Adrenal gland (tissue), 5 donors: Measurements from ENCODE around the gene DXO.

Experiments
- POLR2A ChIP-seq, 2 donors: fragments of 450-650 bp; IDR thresholded peaks; one replicate each; pipeline ENCODE4 v1.6.1; 2017; ENCODE audit warnings: antibody characterized with exemption in 2 of 2, mild to moderate bottlenecking in 2 of 2, moderate library complexity in 1 of 2
- TF ChIP-seq, protein P1 (sequence below), 6 experiments: fragments of 450-650 bp in 4 of 6; fragments of 200-600 bp in 2 of 6; sonication (generic) in 1 of 6; IDR thresholded peaks; 1 replicate in 5 of 6; 2 replicates in 1 of 6; pipeline versions ENCODE4 v1.5.1 to v1.8.0; 2016 to 2021; ENCODE audit warnings: antibody characterized with exemption in 6 of 6, mild to moderate bottlenecking in 2 of 6, moderate library complexity in 1 of 6
- donor health status: DM: no; HTN: no; CAD: no.

DNA sequence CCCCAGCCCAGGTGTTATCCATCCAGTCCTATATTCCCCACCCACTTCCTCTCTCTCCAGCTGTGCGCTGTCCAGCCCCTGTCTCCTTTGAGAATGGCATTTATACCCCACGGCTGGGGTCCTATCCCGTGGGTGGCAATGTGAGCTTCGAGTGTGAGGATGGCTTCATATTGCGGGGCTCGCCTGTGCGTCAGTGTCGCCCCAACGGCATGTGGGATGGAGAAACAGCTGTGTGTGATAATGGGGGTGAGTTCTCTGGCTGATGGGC, 43.3 kb downstream of the DXO start:
- TF ChIP-seq, protein P1, sequence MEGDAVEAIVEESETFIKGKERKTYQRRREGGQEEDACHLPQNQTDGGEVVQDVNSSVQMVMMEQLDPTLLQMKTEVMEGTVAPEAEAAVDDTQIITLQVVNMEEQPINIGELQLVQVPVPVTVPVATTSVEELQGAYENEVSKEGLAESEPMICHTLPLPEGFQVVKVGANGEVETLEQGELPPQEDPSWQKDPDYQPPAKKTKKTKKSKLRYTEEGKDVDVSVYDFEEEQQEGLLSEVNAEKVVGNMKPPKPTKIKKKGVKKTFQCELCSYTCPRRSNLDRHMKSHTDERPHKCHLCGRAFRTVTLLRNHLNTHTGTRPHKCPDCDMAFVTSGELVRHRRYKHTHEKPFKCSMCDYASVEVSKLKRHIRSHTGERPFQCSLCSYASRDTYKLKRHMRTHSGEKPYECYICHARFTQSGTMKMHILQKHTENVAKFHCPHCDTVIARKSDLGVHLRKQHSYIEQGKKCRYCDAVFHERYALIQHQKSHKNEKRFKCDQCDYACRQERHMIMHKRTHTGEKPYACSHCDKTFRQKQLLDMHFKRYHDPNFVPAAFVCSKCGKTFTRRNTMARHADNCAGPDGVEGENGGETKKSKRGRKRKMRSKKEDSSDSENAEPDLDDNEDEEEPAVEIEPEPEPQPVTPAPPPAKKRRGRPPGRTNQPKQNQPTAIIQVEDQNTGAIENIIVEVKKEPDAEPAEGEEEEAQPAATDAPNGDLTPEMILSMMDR (IDR thresholded peaks at IDR 0.05): no peak
- no peak for TF ChIP-seq POLR2A (IDR thresholded peaks at IDR 0.05)
